Endothelial cell of umbilical vein (primary cell): ENCODE measurements around the gene SPATA32.
A peak's percentile ranks its signal among the peaks of the same experiment; 100 is the strongest.

Experiments
- CTCF ChIP-seq, 2 donors: IDR thresholded peaks; 1 replicate in 1 of 2; 2 replicates in 1 of 2; pipeline ENCODE4 v1.5.1; 2011; ENCODE audit warnings: low read length in 2 of 2, mild to moderate bottlenecking in 2 of 2, moderate library complexity in 2 of 2, control low read depth in 1 of 2, inconsistent platforms in 1 of 2, low read depth in 1 of 2; ENCODE audit not compliant: insufficient read depth in 1 of 2; ENCODE audit errors: extremely low read depth in 1 of 2
- EZH2 ChIP-seq: IDR thresholded peaks from 2 replicates; pipeline ENCODE4 v1.6.1; 2012; ENCODE audit warnings: borderline replicate concordance, low read depth, mild to moderate bottlenecking, moderate library complexity, low read length, inconsistent platforms; ENCODE audit not compliant: severe bottlenecking
- FOS ChIP-seq: IDR thresholded peaks from 2 replicates; pipeline ENCODE4 v1.6.1; 2011; ENCODE audit warnings: mild to moderate bottlenecking, low read length, moderate library complexity, borderline replicate concordance; ENCODE audit not compliant: insufficient read depth
- GATA2 ChIP-seq: IDR thresholded peaks from 2 replicates; pipeline ENCODE4 v1.7.0; 2011; ENCODE audit warnings: low read depth, mild to moderate bottlenecking, moderate library complexity, mixed read lengths, low read length; ENCODE audit not compliant: insufficient read length, insufficient read depth
- MYC ChIP-seq: IDR thresholded peaks from one replicate; pipeline ENCODE4 v1.6.1; 2011; ENCODE audit warnings: mild to moderate bottlenecking, low read depth, low read length
- POLR2A ChIP-seq: IDR thresholded peaks from 2 replicates; pipeline ENCODE4 v1.6.1; 2012; ENCODE audit warnings: low read depth, mild to moderate bottlenecking, control low read depth, low read length
- POLR2AphosphoS5 ChIP-seq: IDR thresholded peaks from 2 replicates; pipeline ENCODE4 v1.6.1; 2012; ENCODE audit warnings: low read depth, mild to moderate bottlenecking, control low read depth, low read length, moderate library complexity; ENCODE audit not compliant: insufficient read depth
- TF ChIP-seq, protein P1 (sequence below): IDR thresholded peaks from 2 replicates; pipeline ENCODE4 v1.6.1; 2011; ENCODE audit not compliant: insufficient read depth, insufficient read length

DNA sequence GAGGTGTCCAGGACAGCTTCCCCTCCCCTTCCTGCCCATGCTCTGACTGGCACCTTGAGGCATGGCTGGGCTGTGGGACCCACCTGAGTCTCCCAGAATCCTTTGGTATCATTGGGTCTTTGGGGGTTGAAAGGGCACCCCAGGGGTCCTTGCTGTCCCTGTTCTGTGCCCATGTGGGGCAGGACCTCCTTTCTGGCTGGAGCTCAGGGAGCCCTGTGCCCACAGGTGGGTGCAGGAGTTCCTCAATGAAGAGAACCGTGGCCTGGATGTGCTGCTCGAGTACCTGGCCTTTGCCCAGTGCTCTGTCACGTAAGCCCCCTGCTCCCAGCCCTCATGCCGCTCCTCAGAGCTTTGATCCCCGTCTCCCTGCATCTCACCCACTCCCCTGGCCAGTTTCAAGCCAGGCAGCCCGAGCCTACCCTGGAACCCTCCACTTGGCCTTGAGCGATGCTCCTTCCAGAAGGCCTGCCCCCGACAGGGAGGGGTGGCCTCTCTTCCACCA lies 28.4 kb downstream of the SPATA32 start:
- TF ChIP-seq CTCF (IDR thresholded peaks at IDR 0.05; ENCODE audit: extremely low read depth in 1 of 2, insufficient read depth in 1 of 2, low read depth in 1 of 2, low read length in 2 of 2) (no peak), POLR2AphosphoS5 (no peak), EZH2 (peak; percentile 28), GATA2 (no peak), MYC (no peak), POLR2A (no peak), FOS (no peak)
- TF ChIP-seq, protein P1, sequence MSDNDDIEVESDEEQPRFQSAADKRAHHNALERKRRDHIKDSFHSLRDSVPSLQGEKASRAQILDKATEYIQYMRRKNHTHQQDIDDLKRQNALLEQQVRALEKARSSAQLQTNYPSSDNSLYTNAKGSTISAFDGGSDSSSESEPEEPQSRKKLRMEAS, result no peak
